Brain microvascular endothelial cell (primary cell): ENCODE measurements around the gene GRM4.

Experiments
- DNase-seq: peaks from one replicate; pipeline ENCODE4 v3.0.0-alpha.2; 2020
- H3K27ac ChIP-seq: fragments of 250-450 bp; sonication (Bioruptor Pico); 2 replicates; pipeline ENCODE4 v1.5.1; 2020; ENCODE audit warnings: mild to moderate bottlenecking, moderate library complexity
- H3K27me3 ChIP-seq: fragments of 250-450 bp; sonication (Bioruptor Pico); replicated peaks from 2 replicates; pipeline ENCODE4 v1.5.1; 2020; ENCODE audit warnings: mild to moderate bottlenecking
- H3K36me3 ChIP-seq: fragments of 250-450 bp; sonication (Bioruptor Pico); replicated peaks from 2 replicates; pipeline ENCODE4 v1.5.1; 2020; ENCODE audit warnings: mild to moderate bottlenecking
- H3K4me3 ChIP-seq: 2 replicates; pipeline ENCODE4 v1.5.1; 2011; ENCODE audit warnings: low read depth, mild to moderate bottlenecking, control low read depth, low read length, moderate library complexity
- in situ Hi-C: cut with HindIII; loops from 2 replicates; pipeline ENCODE4 v1.10.0; 2017; ENCODE audit warnings: low sequenced_read_pairs, low pct_ligation_motif_present
- TF ChIP-seq, protein P1 (sequence below): IDR thresholded peaks from 2 replicates; pipeline ENCODE4 v1.5.1; 2011; ENCODE audit warnings: low read depth, mild to moderate bottlenecking, moderate library complexity, low read length, control low read depth, inconsistent platforms; ENCODE audit errors: missing control alignments

Gene GRM4

GRCh38 chr6:33985313-33985751 is 160.6 kb downstream of the GRM4 start:
- Histone ChIP-seq H3K27ac (no peak overlapping the region), H3K4me3 (no peak overlapping the region), H3K27me3 (no peaks in the 10 kb centered on the region), H3K36me3 (no peaks in the 10 kb centered on the region)
- in situ Hi-C loops: no loop called here
- no peak for DNase-seq
- TF ChIP-seq, protein P1, sequence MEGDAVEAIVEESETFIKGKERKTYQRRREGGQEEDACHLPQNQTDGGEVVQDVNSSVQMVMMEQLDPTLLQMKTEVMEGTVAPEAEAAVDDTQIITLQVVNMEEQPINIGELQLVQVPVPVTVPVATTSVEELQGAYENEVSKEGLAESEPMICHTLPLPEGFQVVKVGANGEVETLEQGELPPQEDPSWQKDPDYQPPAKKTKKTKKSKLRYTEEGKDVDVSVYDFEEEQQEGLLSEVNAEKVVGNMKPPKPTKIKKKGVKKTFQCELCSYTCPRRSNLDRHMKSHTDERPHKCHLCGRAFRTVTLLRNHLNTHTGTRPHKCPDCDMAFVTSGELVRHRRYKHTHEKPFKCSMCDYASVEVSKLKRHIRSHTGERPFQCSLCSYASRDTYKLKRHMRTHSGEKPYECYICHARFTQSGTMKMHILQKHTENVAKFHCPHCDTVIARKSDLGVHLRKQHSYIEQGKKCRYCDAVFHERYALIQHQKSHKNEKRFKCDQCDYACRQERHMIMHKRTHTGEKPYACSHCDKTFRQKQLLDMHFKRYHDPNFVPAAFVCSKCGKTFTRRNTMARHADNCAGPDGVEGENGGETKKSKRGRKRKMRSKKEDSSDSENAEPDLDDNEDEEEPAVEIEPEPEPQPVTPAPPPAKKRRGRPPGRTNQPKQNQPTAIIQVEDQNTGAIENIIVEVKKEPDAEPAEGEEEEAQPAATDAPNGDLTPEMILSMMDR: no peak

DNA sequence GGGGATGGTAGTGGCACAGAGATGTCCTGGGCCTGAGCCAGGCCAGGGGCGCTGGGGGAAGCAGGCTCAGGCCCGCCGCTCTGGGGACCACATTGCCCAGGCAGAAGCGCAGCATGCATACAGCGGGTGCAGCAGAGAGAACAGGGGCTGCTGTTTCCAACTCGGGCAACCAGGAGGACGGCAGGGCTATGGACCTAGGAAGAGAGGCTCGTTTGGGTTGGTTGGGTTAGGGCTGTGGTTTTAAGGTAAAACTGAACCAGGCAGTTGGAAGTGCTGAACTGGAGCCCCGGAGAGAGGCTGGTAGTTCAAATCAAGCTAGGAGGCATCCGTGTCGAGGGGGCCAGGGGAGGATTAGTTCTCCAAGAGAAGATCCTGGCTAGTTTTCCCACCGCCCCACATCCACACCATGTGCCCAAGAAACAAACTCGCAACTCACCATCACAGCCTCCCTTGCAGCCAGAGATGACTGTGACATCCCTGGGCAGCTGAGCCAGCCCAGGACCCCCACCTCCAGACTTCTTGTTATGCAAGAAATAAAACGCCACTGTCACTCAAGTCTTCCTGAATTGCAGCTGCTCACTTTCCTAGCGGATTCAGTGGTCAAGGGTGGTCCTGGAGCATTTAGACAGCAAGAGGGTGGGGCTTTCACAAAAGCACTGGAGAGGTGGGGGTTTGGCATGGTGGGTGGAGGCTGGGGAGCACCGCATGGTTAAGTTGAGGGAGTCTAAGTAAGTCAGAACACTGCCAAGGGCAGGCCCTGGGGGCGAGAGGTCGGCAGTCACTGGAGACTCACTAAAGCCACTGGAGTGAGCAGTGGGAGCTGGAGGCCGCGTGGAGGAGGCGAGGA is 161.2 kb downstream of the GRM4 start:
- TF ChIP-seq, protein P1: no peak
- Histone ChIP-seq H3K36me3 (no peaks in the 10 kb centered on the region), H3K27me3 (no peaks in the 10 kb centered on the region), H3K27ac (no peak overlapping the region), H3K4me3 (no peak overlapping the region)
- no peak for DNase-seq
- in situ Hi-C loops: no loop called here

- Histone ChIP-seq H3K36me3 (no peaks in the 10 kb centered on the region), H3K27ac (no peak overlapping the region), H3K27me3 (no peaks in the 10 kb centered on the region), H3K4me3 (no peak overlapping the region)
- TF ChIP-seq, protein P1: no peak
- in situ Hi-C loops: no loop called here
- DNase-seq: no peak
Measured at GRCh38 chr6:33983721-33984465, 162.0 kb downstream of the GRM4 start.

GRCh38 chr6:33983109-33983716 is 162.7 kb downstream of the GRM4 start:
- in situ Hi-C loops: no loop called here
- TF ChIP-seq, protein P1: no peak
- H3K36me3 ChIP-seq: no peaks in the 10 kb centered on the region
- H3K27ac ChIP-seq: no peak overlapping the region
- no peak overlapping the region for H3K4me3 ChIP-seq
- no peaks in the 10 kb centered on the region for H3K27me3 ChIP-seq
- no peak for DNase-seq

DNA sequence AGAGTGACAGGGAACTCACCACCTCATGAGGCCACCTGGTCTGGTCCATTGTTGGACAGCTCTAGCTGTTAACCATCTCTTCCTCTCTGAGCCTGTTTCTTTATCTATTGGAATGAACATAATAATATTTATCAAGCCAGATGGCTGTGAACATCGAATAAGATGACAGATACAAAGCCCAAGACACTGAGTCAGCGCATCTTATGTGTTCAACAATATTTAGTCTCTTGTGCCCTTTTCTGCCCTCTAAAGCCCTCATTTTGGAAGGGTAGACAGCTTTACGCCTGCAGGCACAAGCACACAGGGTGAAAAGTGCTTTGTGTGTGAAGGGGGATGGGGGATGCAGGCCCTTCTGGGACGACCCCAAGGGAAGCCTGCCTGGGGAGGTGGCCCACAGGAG is 164.0 kb downstream of the GRM4 start:
- TF ChIP-seq, protein P1: no peak
- no peak overlapping the region for H3K4me3 ChIP-seq
- no peak overlapping the region for H3K27ac ChIP-seq
- no peaks in the 10 kb centered on the region for H3K36me3 ChIP-seq
- no peak for DNase-seq
- peaks cover 7% of the 10 kb centered on the region for H3K27me3 ChIP-seq
- in situ Hi-C loops: no loop called here
